Neural progenitor cell (in vitro differentiated cells): ENCODE results near the gene EDN2. TPM values are rescaled to one million over a fixed set of nuclear protein-coding genes. Genes with fewer than 3 reads are reported as not detected.
A peak's percentile ranks its signal among the peaks of the same experiment; 100 is the strongest.

Experiments used
- DNase-seq: peaks from one replicate; pipeline ENCODE4 v3.0.0-alpha.2; 2016; ENCODE audit warnings: low spot score
- H2AFZ ChIP-seq: fragments of 200-600 bp; sonication (generic); replicated peaks from 2 replicates; pipeline ENCODE4 v1.6.1; 2016; ENCODE audit warnings: antibody characterized with exemption
- H3F3A ChIP-seq: fragments of 200-600 bp; sonication (generic); 2 replicates; pipeline ENCODE4 v1.6.1; 2016; ENCODE audit warnings: antibody characterized with exemption, low read depth
- H3K27ac ChIP-seq: fragments of 200-600 bp; sonication (generic); 2 replicates; pipeline ENCODE4 v1.5.1; 2016; ENCODE audit warnings: mild to moderate bottlenecking
- H3K27me3 ChIP-seq: fragments of 200-600 bp; sonication (generic); 2 replicates; pipeline ENCODE4 v1.6.1; 2016; ENCODE audit warnings: mild to moderate bottlenecking, moderate library complexity
- H3K36me3 ChIP-seq: fragments of 200-600 bp; sonication (generic); 2 replicates; pipeline ENCODE4 v1.5.1; 2016
- H3K4me1 ChIP-seq: fragments of 200-600 bp; sonication (generic); 2 replicates; pipeline ENCODE4 v1.6.1; 2016; ENCODE audit warnings: mixed run types
- H3K4me2 ChIP-seq: fragments of 200-600 bp; sonication (generic); 2 replicates; pipeline ENCODE4 v1.6.1; 2016
- H3K4me3 ChIP-seq: fragments of 200-600 bp; sonication (generic); 2 replicates; pipeline ENCODE4 v1.5.1; 2016
- H3K79me2 ChIP-seq: fragments of 200-600 bp; sonication (generic); 2 replicates; pipeline ENCODE4 v1.6.1; 2016; ENCODE audit warnings: low read depth
- H3K9ac ChIP-seq: fragments of 200-600 bp; sonication (generic); 2 replicates; pipeline ENCODE4 v1.6.1; 2016
- H3K9me3 ChIP-seq: fragments of 200-600 bp; sonication (generic); 2 replicates; pipeline ENCODE4 v1.5.1; 2016; ENCODE audit warnings: low read depth
- H4K20me1 ChIP-seq: fragments of 200-600 bp; sonication (generic); 2 replicates; pipeline ENCODE4 v1.6.1; 2016; ENCODE audit warnings: low read depth
- H3K27ac Mint-ChIP-seq: 3 replicates; pipeline ENCODE4 v1.8.0; 2021; ENCODE audit warnings: mixed read lengths
- H3K27me3 Mint-ChIP-seq: 2 replicates; pipeline ENCODE4 v1.8.0; 2022; ENCODE audit warnings: low read depth, mild to moderate bottlenecking, inconsistent platforms, moderate library complexity, mixed read lengths; ENCODE audit not compliant: insufficient read depth
- H3K36me3 Mint-ChIP-seq: 3 replicates; pipeline ENCODE4 v1.8.0; 2021; ENCODE audit warnings: mixed read lengths
- H3K4me1 Mint-ChIP-seq: 3 replicates; pipeline ENCODE4 v1.8.0; 2021; ENCODE audit warnings: mixed read lengths
- H3K4me3 Mint-ChIP-seq: 3 replicates; pipeline ENCODE4 v1.8.0; 2021; ENCODE audit warnings: mild to moderate bottlenecking, moderate library complexity, mixed read lengths
- H3K9me3 Mint-ChIP-seq: 3 replicates; pipeline ENCODE4 v1.8.0; 2020; ENCODE audit warnings: mixed read lengths
- EZH2 ChIP-seq: fragments of 200-600 bp; sonication (generic); IDR thresholded peaks from 2 replicates; pipeline ENCODE4 v1.6.1; 2017; ENCODE audit warnings: antibody characterized with exemption, mild to moderate bottlenecking, moderate library complexity
- EZH2phosphoT487 ChIP-seq: fragments of 200-600 bp; sonication (generic); IDR thresholded peaks from 2 replicates; pipeline ENCODE4 v1.6.1; 2017; ENCODE audit warnings: antibody characterized with exemption
- total RNA-seq: library from RNA; depleted of rRNA; stranded (reverse); fragments of >200 nt; gene quantifications from 2 replicates; pipeline ENCODE4 v1.2.3, GENCODE V29; 2015; ENCODE audit warnings: low replicate concordance
- TF ChIP-seq, protein P1 (sequence below): fragments of 200-600 bp; sonication (generic); IDR thresholded peaks from 2 replicates; pipeline ENCODE4 v1.5.1; 2017; ENCODE audit warnings: antibody characterized with exemption, mild to moderate bottlenecking

The EDN2 gene
- total RNA-seq, 1 donor from 2014 or later, result not detected

DNA sequence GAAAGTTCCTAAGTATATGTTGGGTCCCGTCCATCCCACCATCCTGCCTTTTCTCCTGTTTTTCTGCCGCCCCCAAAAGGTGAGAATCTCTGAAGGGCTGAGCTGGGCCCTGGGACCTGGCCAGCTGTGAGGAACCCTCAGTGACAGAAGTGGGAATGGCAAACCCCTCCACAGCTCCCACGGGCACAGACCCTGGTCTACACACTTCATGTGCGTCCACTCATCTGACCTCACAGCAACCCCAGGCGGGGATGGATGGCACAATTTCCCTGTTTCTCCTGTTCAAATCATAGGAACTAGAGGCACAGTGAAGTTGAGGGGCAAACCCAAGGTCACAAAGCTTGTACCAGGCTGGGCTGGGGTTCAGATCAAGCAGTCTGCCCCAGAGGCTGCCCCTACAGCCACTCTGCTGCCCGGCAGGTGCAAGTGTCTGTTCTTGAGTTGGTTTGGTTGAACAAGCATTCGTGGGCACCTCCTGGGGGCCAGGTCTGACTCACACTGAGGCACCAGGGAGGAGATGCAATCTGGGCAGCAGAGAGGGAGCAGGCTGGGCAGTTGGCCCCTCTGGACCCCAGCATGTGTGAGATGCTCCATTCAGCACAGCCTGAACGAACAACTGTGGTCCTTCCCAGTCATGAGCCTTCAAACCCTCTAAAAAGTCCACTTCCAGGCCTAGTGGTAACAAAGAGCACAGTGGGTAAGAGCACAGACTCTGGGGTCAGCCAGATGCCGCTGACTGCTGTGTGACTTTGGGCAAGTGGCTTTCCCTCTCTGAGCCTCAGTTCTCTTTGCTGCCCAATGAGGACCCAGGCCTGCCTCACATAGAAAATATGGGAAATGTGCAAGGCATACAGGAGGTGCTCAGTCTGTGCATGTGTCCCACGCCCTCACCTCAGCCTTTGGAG lies 4.0 kb downstream of the EDN2 start:
- Mint-ChIP-seq H3K4me1 (peaks cover 53% of the 10 kb centered on the region), H3K27ac (no peak overlapping the region), H3K27me3 (peaks cover 14% of the 10 kb centered on the region), H3K9me3 (no peaks in the 10 kb centered on the region), H3K36me3 (no peaks in the 10 kb centered on the region), H3K4me3 (no peak overlapping the region)
- H3K9me3 ChIP-seq, result no peaks in the 10 kb centered on the region
- no peaks in the 10 kb centered on the region for H3K27me3 ChIP-seq
- no peak overlapping the region for H3K4me2 ChIP-seq
- peaks cover under 1% of the 10 kb centered on the region for H4K20me1 ChIP-seq
- peaks cover 3% of the 10 kb centered on the region for H3F3A ChIP-seq
- H3K4me1 ChIP-seq, result peaks cover 11% of the 10 kb centered on the region
- no peak for TF ChIP-seq EZH2phosphoT487
- TF ChIP-seq, protein P1, sequence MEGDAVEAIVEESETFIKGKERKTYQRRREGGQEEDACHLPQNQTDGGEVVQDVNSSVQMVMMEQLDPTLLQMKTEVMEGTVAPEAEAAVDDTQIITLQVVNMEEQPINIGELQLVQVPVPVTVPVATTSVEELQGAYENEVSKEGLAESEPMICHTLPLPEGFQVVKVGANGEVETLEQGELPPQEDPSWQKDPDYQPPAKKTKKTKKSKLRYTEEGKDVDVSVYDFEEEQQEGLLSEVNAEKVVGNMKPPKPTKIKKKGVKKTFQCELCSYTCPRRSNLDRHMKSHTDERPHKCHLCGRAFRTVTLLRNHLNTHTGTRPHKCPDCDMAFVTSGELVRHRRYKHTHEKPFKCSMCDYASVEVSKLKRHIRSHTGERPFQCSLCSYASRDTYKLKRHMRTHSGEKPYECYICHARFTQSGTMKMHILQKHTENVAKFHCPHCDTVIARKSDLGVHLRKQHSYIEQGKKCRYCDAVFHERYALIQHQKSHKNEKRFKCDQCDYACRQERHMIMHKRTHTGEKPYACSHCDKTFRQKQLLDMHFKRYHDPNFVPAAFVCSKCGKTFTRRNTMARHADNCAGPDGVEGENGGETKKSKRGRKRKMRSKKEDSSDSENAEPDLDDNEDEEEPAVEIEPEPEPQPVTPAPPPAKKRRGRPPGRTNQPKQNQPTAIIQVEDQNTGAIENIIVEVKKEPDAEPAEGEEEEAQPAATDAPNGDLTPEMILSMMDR, result no peak
- TF ChIP-seq EZH2, result no peak
- no peak overlapping the region for H3K9ac ChIP-seq
- H3K79me2 ChIP-seq, result no peaks in the 10 kb centered on the region
- no peak overlapping the region for H3K4me3 ChIP-seq
- no peak overlapping the region for H3K27ac ChIP-seq
- H2AFZ ChIP-seq, result no peak overlapping the region
- H3K36me3 ChIP-seq, result no peaks in the 10 kb centered on the region
- no peak for DNase-seq

DNA sequence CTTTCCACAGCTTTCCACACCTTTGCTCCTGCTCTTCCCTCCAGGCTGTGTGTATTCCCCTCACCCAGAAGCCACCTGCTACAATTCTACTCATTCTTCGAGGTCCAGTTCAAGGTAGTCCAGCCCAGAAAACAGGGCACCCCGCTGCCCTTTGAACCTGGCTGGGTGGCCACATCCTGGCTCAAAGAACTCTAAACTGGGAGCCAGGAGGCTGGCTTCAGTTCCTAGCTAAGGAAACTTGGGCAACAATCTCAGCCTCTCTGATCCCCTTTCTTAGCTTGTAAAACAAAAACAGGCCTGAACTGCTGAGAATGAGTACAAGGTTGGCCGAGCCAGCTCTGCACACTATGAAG lies 4.7 kb downstream of the EDN2 start:
- H3K4me3 Mint-ChIP-seq, result no peak overlapping the region
- no peaks in the 10 kb centered on the region for H3K36me3 Mint-ChIP-seq
- Histone ChIP-seq H3K4me2 (no peak overlapping the region), H3K27me3 (no peaks in the 10 kb centered on the region), H3K36me3 (no peaks in the 10 kb centered on the region), H3K27ac (no peak overlapping the region), H3K4me3 (no peak overlapping the region), H3F3A (no peaks in the 10 kb centered on the region), H3K4me1 (peaks cover 10% of the 10 kb centered on the region), H2AFZ (no peak overlapping the region), H3K79me2 (no peaks in the 10 kb centered on the region), H3K9me3 (no peaks in the 10 kb centered on the region), H4K20me1 (no peaks in the 10 kb centered on the region), H3K9ac (no peak overlapping the region)
- H3K9me3 Mint-ChIP-seq, result no peaks in the 10 kb centered on the region
- TF ChIP-seq EZH2phosphoT487, result no peak
- no peak for TF ChIP-seq EZH2
- TF ChIP-seq, protein P1, result no peak
- H3K4me1 Mint-ChIP-seq, result peaks cover 53% of the 10 kb centered on the region
- no peak for DNase-seq
- H3K27me3 Mint-ChIP-seq, result peaks cover 14% of the 10 kb centered on the region
- no peak overlapping the region for H3K27ac Mint-ChIP-seq

GRCh38 chr1:41479000-41479807 lies 5.3 kb downstream of the EDN2 start:
- Histone ChIP-seq H3K4me1 (peaks cover 5% of the 10 kb centered on the region), H3K9me3 (no peaks in the 10 kb centered on the region), H3K27me3 (no peaks in the 10 kb centered on the region), H3K4me3 (no peak overlapping the region), H3F3A (no peaks in the 10 kb centered on the region), H3K27ac (no peak overlapping the region), H3K79me2 (no peaks in the 10 kb centered on the region), H3K9ac (no peak overlapping the region), H2AFZ (no peak overlapping the region), H4K20me1 (no peaks in the 10 kb centered on the region), H3K36me3 (no peaks in the 10 kb centered on the region), H3K4me2 (no peak overlapping the region)
- no peak for TF ChIP-seq EZH2phosphoT487
- TF ChIP-seq, protein P1, result no peak
- TF ChIP-seq EZH2, result no peak
- H3K36me3 Mint-ChIP-seq, result no peaks in the 10 kb centered on the region
- DNase-seq, result no peak
- H3K27ac Mint-ChIP-seq, result peak overlapping the region; percentile 85
- H3K4me3 Mint-ChIP-seq, result no peak overlapping the region
- no peaks in the 10 kb centered on the region for H3K9me3 Mint-ChIP-seq
- H3K27me3 Mint-ChIP-seq, result peaks cover 14% of the 10 kb centered on the region
- peaks cover 54% of the 10 kb centered on the region for H3K4me1 Mint-ChIP-seq
